Activated T-helper 17 cell treated with anti-CD3 and anti-CD28 coated beads, Interleukin-2, amount 50 U/mL, for 72 hours (primary cell): ENCODE data around the gene PTPN1. TPM values are rescaled to one million over a fixed set of nuclear protein-coding genes. Genes with fewer than 3 reads are reported as not detected.
"Not testable (repeated sequence)": the region's sequence is repeated elsewhere in the genome, so short reads cannot be mapped to it uniquely, and the experiment has no call there.

ENCODE experiments used
- ATAC-seq: fragments of 150-1000 bp; cut with Tn5 transposase; replicated peaks from 2 replicates; pipeline ENCODE4 v1.10.0; 2021; ENCODE audit warnings: mild to moderate bottlenecking, moderate library complexity
- H3K27ac Mint-ChIP-seq: one replicate; pipeline ENCODE4 v1.8.0; 2022; ENCODE audit warnings: mixed read lengths
- H3K27me3 Mint-ChIP-seq: one replicate; pipeline ENCODE4 v1.8.0; 2022; ENCODE audit warnings: mixed read lengths
- H3K36me3 Mint-ChIP-seq: one replicate; pipeline ENCODE4 v1.8.0; 2022; ENCODE audit warnings: low read depth, mild to moderate bottlenecking, mixed read lengths
- H3K4me1 Mint-ChIP-seq: one replicate; pipeline ENCODE4 v1.8.0; 2022; ENCODE audit warnings: mixed read lengths
- H3K4me3 Mint-ChIP-seq: one replicate; pipeline ENCODE4 v1.8.0; 2022; ENCODE audit warnings: mild to moderate bottlenecking, mixed read lengths
- H3K9me3 Mint-ChIP-seq: one replicate; pipeline ENCODE4 v1.8.0; 2022; ENCODE audit warnings: mixed read lengths
- total RNA-seq, 2 donors: library from RNA; stranded (reverse); gene quantifications; one replicate each; pipeline ENCODE4 v1.2.3, GENCODE V29; 2022

PTPN1 gene
- total RNA-seq, 2 donors from 2014 or later = 68.3 to 77.1 TPM

DNA sequence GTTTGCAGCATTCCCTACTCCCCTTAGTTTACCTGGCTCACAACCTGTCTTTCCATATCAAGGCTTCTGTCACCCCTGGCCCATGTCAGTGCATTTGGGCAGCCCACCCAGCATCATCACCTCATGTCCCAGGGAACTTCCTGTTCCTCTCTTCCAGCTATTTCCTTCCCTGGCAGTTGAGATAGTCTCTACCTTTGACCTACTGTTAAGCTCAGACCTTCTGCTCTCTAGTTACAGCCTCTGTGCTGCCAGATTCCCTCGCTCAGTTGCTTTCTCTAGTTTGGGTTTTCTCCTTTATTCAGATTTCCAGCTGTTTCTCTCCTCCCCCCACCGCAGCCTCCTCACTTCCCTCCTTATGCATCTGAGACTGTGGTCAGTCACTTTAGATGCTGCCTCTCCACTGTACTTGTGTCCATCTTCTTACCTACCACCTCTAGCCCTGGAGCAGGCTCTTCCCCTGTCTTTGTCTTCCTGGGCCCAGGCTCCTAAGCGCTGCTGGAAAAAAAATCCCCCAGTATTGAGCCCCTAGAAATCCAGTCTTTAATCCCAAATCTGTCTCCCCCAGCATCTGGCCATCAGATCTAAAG, 16.3 kb downstream of the PTPN1 start:
- H3K4me1 Mint-ChIP-seq = peaks cover 23% of the 10 kb centered on the region
- H3K36me3 Mint-ChIP-seq = peaks cover 39% of the 10 kb centered on the region
- H3K27me3 Mint-ChIP-seq = no peaks in the 10 kb centered on the region
- H3K9me3 Mint-ChIP-seq = no peaks in the 10 kb centered on the region
- no peak overlapping the region for H3K27ac Mint-ChIP-seq
- no peak overlapping the region for H3K4me3 Mint-ChIP-seq
- ATAC-seq = no peak

DNA sequence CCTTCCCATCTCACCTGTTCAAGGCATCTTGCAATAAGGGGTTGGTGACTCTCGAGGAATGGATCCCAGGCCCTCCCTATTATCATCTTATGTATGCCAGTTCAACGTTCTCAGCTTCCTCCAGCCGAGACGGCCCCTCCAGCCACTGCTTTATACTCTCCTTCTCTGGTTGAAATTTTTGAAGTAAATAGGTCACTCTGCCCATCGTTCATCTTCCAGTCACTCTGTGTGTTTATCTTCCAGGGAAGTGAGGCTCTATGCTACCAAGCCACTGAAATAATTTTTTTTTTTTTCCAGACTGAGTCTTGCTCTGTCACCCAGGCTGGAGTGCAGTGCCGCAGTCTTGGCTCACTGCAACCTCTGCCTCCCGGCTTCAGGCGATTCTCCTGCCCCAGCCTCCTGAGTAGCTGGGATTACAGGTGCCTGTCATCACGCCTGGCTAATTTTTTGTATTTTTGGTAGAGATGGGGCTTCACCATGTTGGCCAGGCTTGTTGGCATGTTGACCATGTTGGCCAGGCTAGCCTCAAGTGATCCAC, 17.0 kb downstream of the PTPN1 start:
- no peaks in the 10 kb centered on the region for H3K27me3 Mint-ChIP-seq
- H3K4me3 Mint-ChIP-seq = no peak overlapping the region
- no peaks in the 10 kb centered on the region for H3K9me3 Mint-ChIP-seq
- peaks cover 38% of the 10 kb centered on the region for H3K36me3 Mint-ChIP-seq
- peaks cover 28% of the 10 kb centered on the region for H3K4me1 Mint-ChIP-seq
- no peak for ATAC-seq
- no peak overlapping the region for H3K27ac Mint-ChIP-seq

DNA sequence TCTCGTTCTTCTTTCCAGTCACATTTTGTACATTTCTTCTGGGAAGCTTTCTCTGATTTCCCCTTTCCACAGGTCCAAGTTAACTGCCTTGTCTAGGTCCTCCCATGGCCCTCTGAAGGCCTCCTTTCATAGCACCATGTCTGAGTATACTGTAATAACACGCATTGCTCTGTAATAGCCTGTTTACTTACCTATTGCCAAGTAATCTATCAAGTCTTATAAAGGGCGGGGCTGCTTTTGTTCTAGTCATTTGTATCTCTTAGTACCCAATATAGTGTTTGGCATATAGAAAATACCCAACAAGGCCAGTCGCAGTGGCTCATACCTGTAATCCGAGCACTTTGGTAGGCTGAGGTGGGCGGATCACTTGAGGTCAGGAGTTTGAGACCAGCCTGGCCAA, 17.9 kb downstream of the PTPN1 start:
- peaks cover 32% of the 10 kb centered on the region for H3K4me1 Mint-ChIP-seq
- H3K4me3 Mint-ChIP-seq = no peak overlapping the region
- ATAC-seq = peak; percentile 52
- no peaks in the 10 kb centered on the region for H3K9me3 Mint-ChIP-seq
- H3K27ac Mint-ChIP-seq = no peak overlapping the region
- H3K36me3 Mint-ChIP-seq = peaks cover 36% of the 10 kb centered on the region
- H3K27me3 Mint-ChIP-seq = no peaks in the 10 kb centered on the region

- H3K27ac Mint-ChIP-seq = peak overlapping the region; percentile 86
- no peak overlapping the region for H3K4me3 Mint-ChIP-seq
- H3K27me3 Mint-ChIP-seq = no peaks in the 10 kb centered on the region
- ATAC-seq = peak; percentile 79
- peaks cover 31% of the 10 kb centered on the region for H3K4me1 Mint-ChIP-seq
- peaks cover 36% of the 10 kb centered on the region for H3K36me3 Mint-ChIP-seq
- H3K9me3 Mint-ChIP-seq = no peaks in the 10 kb centered on the region
Observed at GRCh38 chr20:50528804-50529351, 18.7 kb downstream of the PTPN1 start.

DNA sequence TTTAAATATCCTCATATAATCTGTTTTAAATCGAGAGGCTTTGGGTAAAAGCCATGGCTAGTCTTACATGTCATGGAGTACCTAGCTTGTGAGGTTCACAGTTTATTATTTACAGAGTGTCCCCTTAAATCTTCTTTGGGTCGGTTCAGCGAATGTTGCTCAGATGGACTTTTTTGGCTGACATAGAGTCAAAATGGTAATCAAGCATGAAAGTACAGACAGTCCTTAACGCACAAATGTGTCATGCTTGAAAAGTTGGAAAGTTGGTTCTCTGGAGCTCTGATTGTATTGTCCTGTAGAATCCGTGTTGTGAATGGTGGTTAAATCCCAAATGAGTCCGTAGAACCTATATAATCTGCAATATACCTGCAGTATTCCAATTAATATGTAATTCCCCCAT, 22.0 kb downstream of the PTPN1 start:
- peak overlapping the region; percentile 61 for H3K27ac Mint-ChIP-seq
- H3K36me3 Mint-ChIP-seq = peaks cover 50% of the 10 kb centered on the region
- H3K9me3 Mint-ChIP-seq = no peaks in the 10 kb centered on the region
- no peaks in the 10 kb centered on the region for H3K27me3 Mint-ChIP-seq
- no peak for ATAC-seq
- peak overlapping the region; percentile 13 for H3K4me3 Mint-ChIP-seq
- peaks cover 44% of the 10 kb centered on the region for H3K4me1 Mint-ChIP-seq

DNA sequence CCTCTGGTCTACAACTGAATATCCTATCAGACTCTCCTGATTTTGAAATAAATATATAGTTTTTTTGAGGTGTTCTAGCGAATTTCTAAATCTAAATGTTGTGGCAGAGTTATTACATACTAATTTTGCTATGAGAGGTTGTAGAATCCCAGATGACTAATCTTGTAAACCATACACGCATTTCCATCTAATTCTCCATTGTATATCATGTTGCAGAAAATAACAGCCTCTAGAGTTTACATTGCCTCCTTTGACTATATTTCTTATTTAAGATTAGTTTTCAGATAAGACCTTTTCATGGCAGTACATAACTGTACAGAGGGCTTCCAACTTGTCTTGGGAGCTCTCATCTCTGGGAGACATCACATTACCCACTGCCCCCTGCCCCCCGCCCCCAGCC, 22.9 kb downstream of the PTPN1 start:
- Mint-ChIP-seq H3K27ac (peak overlapping the region; percentile 41), H3K4me3 (peak overlapping the region; percentile 13), H3K9me3 (no peaks in the 10 kb centered on the region), H3K27me3 (no peaks in the 10 kb centered on the region), H3K36me3 (peaks cover 58% of the 10 kb centered on the region), H3K4me1 (peaks cover 52% of the 10 kb centered on the region)
- no peak for ATAC-seq

DNA sequence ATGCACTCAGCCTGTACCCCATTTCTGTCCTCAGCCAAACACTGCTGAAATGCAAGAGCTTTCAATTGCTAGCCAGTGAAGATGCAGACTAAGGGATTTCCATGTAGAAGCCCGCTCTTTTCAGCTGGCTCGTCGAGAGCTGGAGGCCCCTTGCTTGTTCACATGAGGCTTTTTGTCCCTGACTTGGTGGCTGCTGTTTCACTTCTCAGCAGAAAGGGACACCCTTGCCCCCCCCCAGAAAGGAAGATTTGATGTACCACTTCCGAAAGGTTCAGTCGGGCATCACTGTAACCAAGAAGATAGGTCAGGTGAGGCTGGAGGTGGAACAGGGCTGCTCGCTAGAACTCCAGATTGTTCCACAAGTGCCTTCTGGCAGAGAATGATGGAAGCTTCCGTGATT, 23.3 kb downstream of the PTPN1 start:
- Mint-ChIP-seq H3K4me3 (peak overlapping the region; percentile 13), H3K27me3 (no peaks in the 10 kb centered on the region), H3K27ac (peak overlapping the region; percentile 41), H3K4me1 (peaks cover 55% of the 10 kb centered on the region), H3K36me3 (peaks cover 62% of the 10 kb centered on the region), H3K9me3 (no peaks in the 10 kb centered on the region)
- no peak for ATAC-seq

DNA sequence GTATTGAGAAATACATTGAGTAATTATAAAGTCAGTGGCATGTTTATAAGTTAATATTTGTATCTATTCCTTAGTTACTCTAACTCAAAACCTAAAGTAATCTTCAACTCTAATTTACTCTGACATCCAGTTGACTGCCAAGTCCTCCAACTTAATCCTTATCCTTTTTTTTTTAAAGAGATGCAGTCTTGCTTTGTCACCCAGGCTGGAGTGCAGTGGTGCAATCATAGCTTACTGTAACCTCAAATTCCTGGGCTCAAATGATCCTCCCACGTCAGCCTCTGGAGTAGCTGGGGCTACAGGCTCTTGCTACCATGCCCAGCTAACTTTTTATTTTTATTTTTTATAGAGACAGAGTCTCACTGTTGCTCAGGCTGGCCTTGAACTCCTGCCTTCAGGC, 24.4 kb downstream of the PTPN1 start:
- peaks cover 48% of the 10 kb centered on the region for H3K4me1 Mint-ChIP-seq
- no peak for ATAC-seq
- no peaks in the 10 kb centered on the region for H3K27me3 Mint-ChIP-seq
- H3K9me3 Mint-ChIP-seq = no peaks in the 10 kb centered on the region
- peaks cover 51% of the 10 kb centered on the region for H3K36me3 Mint-ChIP-seq
- peak overlapping the region; percentile 8 for H3K27ac Mint-ChIP-seq
- H3K4me3 Mint-ChIP-seq = no peak overlapping the region

DNA sequence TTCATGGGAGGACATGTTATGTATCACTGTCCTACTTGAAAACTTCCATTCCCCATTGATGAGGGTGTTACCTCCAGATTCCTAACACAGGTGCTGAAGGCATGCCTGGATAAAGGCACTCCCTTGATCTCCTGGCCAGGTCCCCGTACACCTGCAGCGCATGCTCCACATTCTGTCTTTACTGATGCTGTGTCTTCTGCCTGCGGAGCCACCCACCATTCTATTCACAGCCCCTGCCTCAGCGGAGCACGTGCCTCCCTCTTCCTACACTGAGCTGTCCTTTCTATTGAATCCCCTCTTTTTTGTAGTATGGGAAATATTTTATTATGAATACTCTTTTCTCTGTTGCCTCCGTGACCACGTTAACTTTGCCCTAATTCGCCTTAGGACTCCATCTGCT, 25.0 kb downstream of the PTPN1 start:
- peaks cover 48% of the 10 kb centered on the region for H3K4me1 Mint-ChIP-seq
- peak overlapping the region; percentile 8 for H3K27ac Mint-ChIP-seq
- ATAC-seq = no peak
- H3K9me3 Mint-ChIP-seq = no peaks in the 10 kb centered on the region
- H3K4me3 Mint-ChIP-seq = no peak overlapping the region
- H3K27me3 Mint-ChIP-seq = no peaks in the 10 kb centered on the region
- H3K36me3 Mint-ChIP-seq = peaks cover 51% of the 10 kb centered on the region

- Mint-ChIP-seq H3K27ac (no peak overlapping the region), H3K4me3 (no peak overlapping the region), H3K36me3 (peaks cover 63% of the 10 kb centered on the region), H3K27me3 (no peaks in the 10 kb centered on the region), H3K4me1 (peaks cover 55% of the 10 kb centered on the region), H3K9me3 (no peaks in the 10 kb centered on the region)
- ATAC-seq = no peak
Observed at GRCh38 chr20:50536333-50536732, 26.1 kb downstream of the PTPN1 start.

DNA sequence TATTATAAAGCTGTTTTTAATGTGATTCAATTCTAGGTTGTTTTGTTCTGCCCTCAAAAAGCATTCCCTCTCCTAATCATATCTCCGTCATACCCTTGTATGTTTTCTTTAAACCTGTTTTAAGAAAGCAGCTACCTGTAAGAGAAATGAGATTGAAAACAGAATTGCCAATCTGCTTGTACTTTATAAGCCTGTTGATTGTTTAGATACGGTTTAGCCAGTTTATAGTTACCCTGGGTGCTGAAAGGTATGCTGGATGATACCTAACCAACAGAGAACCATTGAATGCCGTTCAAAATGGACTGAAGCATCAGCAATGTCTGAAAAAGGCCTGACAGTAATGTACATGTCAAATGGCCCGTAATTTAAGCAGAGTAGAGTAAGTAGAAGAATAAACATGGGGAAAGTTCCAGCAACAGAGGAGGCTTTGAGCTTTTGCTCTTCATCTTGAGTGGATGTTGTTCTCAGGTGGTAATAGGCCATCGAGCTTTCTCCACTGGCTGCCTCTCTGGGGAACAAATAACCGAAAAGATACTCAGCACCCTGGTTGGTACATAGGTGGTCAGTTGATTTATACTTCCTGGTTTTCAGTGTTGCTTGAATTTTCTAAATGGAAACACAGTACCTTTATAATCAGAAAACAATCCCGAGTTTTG, 27.5 kb downstream of the PTPN1 start:
- H3K27me3 Mint-ChIP-seq = no peaks in the 10 kb centered on the region
- no peaks in the 10 kb centered on the region for H3K9me3 Mint-ChIP-seq
- H3K4me3 Mint-ChIP-seq = peak overlapping the region; percentile 21
- ATAC-seq = no peak
- peak overlapping the region; percentile 24 for H3K27ac Mint-ChIP-seq
- peaks cover 66% of the 10 kb centered on the region for H3K36me3 Mint-ChIP-seq
- peaks cover 58% of the 10 kb centered on the region for H3K4me1 Mint-ChIP-seq

DNA sequence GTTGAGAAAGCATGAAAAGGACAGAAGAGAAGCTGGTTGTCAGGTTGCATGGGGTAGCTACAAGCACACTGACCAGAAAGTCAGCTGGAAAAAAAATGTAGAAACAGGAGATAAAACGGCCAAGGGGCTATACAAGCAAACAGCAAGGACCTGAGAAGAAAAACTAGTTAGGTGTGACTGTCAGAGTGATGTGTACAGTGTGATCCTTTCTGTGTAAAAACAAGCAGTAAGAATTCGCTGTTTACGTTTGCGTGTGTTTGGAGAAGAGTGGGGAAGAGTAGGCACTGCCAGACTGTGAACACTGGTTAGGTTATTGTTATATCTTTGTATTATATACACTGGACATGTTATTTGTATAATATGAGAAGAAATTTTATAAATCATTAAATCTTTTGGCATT, 28.1 kb downstream of the PTPN1 start:
- H3K4me3 Mint-ChIP-seq = peak overlapping the region; percentile 21

GRCh38 chr20:50539798-50540197, 29.6 kb downstream of the PTPN1 start:
- H3K4me3 Mint-ChIP-seq, H3K27me3 Mint-ChIP-seq, H3K9me3 Mint-ChIP-seq, H3K27ac Mint-ChIP-seq, ATAC-seq: not testable (repeated sequence)
- H3K4me1 Mint-ChIP-seq = peaks cover 60% of the 10 kb centered on the region
- H3K36me3 Mint-ChIP-seq = peaks cover 66% of the 10 kb centered on the region

More for the DNA sequence above, 28.1 kb downstream of the PTPN1 start:
- peaks cover 56% of the 10 kb centered on the region for H3K4me1 Mint-ChIP-seq
- H3K36me3 Mint-ChIP-seq = peaks cover 68% of the 10 kb centered on the region
- H3K27ac Mint-ChIP-seq = peak overlapping the region; percentile 24
- H3K9me3 Mint-ChIP-seq = no peaks in the 10 kb centered on the region
- no peaks in the 10 kb centered on the region for H3K27me3 Mint-ChIP-seq
- no peak for ATAC-seq

GRCh38 chr20:50540620-50541605, 30.7 kb downstream of the PTPN1 start:
- Mint-ChIP-seq H3K4me3 (peak overlapping the region; percentile 26), H3K36me3 (peaks cover 64% of the 10 kb centered on the region), H3K27ac (peak overlapping the region; percentile 2), H3K9me3 (no peaks in the 10 kb centered on the region), H3K27me3 (no peaks in the 10 kb centered on the region), H3K4me1 (peaks cover 59% of the 10 kb centered on the region)
- ATAC-seq = peak; percentile 12
